ENCODE results near the gene VNN1. TPM values are rescaled to one million over a fixed set of nuclear protein-coding genes. Genes with fewer than 3 reads are reported as not detected.
A peak's percentile ranks its signal among the peaks of the same experiment; 100 is the strongest.

The VNN1 gene
- total and polyA plus RNA-seq, 4 donors = 2.2 to 64.9 (median 3.3) TPM

DNA sequence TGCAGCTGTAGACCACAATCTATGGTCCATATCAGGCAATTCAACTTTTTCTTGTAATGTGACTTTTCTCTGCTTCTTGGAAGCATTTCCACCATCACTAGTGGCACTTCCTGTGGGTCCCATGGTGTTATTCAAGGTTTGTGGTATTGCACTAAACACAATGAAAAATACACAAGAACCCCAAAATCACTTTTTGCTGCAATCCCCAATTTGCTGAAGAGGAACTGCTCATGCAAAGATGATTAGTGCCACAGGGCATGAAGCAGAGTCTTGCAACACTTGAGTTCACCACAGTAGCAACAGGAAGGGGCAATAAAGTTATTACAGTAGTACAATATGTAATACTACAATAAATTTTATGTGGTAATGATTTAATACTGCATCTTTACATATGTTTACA lies 38.1 kb downstream of the VNN1 start:
- H3K27me3 ChIP-seq (ENCODE audit: control insufficient read depth in 3 of 3, insufficient read depth in 3 of 3, low read length in 2 of 3) = no peaks in the 10 kb centered on the region
- H3K4me1 ChIP-seq (ENCODE audit: control insufficient read depth in 5 of 5, insufficient read depth in 5 of 5, low read length in 5 of 5) = no peaks in the 10 kb centered on the region
- no peaks in the 10 kb centered on the region for H3K36me3 ChIP-seq (ENCODE audit: control insufficient read depth in 4 of 4, insufficient read depth in 4 of 4, low read length in 4 of 4)
- H3K9me3 ChIP-seq (ENCODE audit: control insufficient read depth in 4 of 4, insufficient read depth in 3 of 4, low read length in 3 of 4) = no peaks in the 10 kb centered on the region
- ATAC-seq (ENCODE audit: insufficient read depth, low FRiP score) = no peak
- H3K4me3 ChIP-seq = no peak overlapping the region
- no peak overlapping the region for H3K27ac ChIP-seq (ENCODE audit: low read depth in 1 of 2, low read length in 1 of 2)
- TF ChIP-seq, protein P1, sequence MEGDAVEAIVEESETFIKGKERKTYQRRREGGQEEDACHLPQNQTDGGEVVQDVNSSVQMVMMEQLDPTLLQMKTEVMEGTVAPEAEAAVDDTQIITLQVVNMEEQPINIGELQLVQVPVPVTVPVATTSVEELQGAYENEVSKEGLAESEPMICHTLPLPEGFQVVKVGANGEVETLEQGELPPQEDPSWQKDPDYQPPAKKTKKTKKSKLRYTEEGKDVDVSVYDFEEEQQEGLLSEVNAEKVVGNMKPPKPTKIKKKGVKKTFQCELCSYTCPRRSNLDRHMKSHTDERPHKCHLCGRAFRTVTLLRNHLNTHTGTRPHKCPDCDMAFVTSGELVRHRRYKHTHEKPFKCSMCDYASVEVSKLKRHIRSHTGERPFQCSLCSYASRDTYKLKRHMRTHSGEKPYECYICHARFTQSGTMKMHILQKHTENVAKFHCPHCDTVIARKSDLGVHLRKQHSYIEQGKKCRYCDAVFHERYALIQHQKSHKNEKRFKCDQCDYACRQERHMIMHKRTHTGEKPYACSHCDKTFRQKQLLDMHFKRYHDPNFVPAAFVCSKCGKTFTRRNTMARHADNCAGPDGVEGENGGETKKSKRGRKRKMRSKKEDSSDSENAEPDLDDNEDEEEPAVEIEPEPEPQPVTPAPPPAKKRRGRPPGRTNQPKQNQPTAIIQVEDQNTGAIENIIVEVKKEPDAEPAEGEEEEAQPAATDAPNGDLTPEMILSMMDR (IDR thresholded peaks at IDR 0.05; ENCODE audit: control extremely low read depth, extremely low read depth) = no peak
- DNase-seq = no peak
- H3K9ac ChIP-seq (ENCODE audit: insufficient read depth in 1 of 2, low read length in 2 of 2) = no peak overlapping the region

DNA sequence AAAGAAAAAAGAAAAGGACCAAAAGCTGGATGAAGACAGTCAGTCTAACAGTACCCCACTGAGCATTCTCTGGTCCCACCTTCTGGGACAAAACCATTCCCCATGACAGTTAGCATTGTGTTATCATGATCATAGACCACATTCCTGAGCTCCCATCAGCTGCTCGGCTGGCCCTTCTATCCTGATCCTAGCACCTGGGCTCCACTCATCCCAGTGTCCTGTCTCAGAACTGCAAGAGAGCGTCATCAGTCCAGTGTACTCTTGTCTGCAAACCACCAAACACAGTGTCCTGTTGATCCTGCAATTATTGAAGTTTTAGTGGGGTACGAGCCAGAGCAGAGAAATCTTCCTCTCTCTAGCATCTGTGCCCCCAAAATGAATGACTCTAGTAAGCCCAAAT lies 38.9 kb downstream of the VNN1 start:
- DNase-seq (no peak), ATAC-seq (ENCODE audit: insufficient read depth, low FRiP score) (no peak)
- Histone ChIP-seq H3K27me3 (ENCODE audit: control insufficient read depth in 3 of 3, insufficient read depth in 3 of 3, low read length in 2 of 3) (no peaks in the 10 kb centered on the region), H3K36me3 (ENCODE audit: control insufficient read depth in 4 of 4, insufficient read depth in 4 of 4, low read length in 4 of 4) (no peaks in the 10 kb centered on the region), H3K4me3 (no peak overlapping the region), H3K9ac (ENCODE audit: insufficient read depth in 1 of 2, low read length in 2 of 2) (no peak overlapping the region), H3K27ac (ENCODE audit: low read depth in 1 of 2, low read length in 1 of 2) (no peak overlapping the region), H3K9me3 (ENCODE audit: control insufficient read depth in 4 of 4, insufficient read depth in 3 of 4, low read length in 3 of 4) (no peaks in the 10 kb centered on the region), H3K4me1 (ENCODE audit: control insufficient read depth in 5 of 5, insufficient read depth in 5 of 5, low read length in 5 of 5) (no peaks in the 10 kb centered on the region)
- 77 to 86% methylated on average over 3 of the region's 3 CpGs for WGBS, 2 donors
- TF ChIP-seq, protein P1 (IDR thresholded peaks at IDR 0.05; ENCODE audit: control extremely low read depth, extremely low read depth) = no peak

DNA sequence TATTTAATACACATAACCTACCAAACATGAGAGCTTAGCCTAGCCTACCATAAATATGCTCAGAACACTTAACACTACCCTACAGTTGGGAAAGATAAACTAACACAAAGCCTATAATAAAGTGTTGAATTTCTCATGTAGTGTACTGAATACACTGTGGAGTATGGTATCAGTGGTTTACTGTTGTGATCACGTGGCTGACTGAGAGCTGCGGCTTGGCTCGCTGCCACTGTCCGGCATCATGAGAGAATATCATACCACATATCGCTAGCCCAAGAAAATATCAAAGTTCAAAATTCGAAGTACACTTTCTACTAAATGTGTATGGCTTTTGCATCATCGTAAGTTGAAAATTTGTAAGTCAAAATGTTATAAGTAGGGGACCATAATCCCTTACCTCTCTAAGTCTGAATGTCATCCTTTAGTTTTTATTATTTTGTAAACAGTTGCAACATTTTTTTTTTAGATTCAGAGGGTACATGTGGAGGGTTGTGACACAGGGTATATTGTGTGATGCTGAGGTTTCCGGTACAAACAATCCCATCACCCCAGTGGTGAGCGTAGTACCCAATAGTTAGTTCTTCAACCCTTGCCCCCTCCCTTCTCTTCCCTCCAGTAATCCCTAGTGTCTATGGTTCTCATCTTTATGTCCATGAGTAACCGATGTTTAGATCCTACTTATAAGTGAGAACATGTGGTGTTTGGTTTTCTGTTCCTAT lies 40.3 kb downstream of the VNN1 start:
- DNase-seq = peak in 1 of 3 donors; percentile 14
- no peak overlapping the region for H3K4me3 ChIP-seq
- H3K27ac ChIP-seq (ENCODE audit: low read depth in 1 of 2, low read length in 1 of 2) = no peak overlapping the region
- no peak for ATAC-seq (ENCODE audit: insufficient read depth, low FRiP score)
- H3K9ac ChIP-seq (ENCODE audit: insufficient read depth in 1 of 2, low read length in 2 of 2) = no peak overlapping the region
- no peaks in the 10 kb centered on the region for H3K9me3 ChIP-seq (ENCODE audit: control insufficient read depth in 4 of 4, insufficient read depth in 3 of 4, low read length in 3 of 4)
- TF ChIP-seq, protein P1 (IDR thresholded peaks at IDR 0.05; ENCODE audit: control extremely low read depth, extremely low read depth) = no peak
- no peaks in the 10 kb centered on the region for H3K36me3 ChIP-seq (ENCODE audit: control insufficient read depth in 4 of 4, insufficient read depth in 4 of 4, low read length in 4 of 4)
- WGBS, 2 donors = 84 to 85% methylated on average over 10 of the region's 10 CpGs
- H3K27me3 ChIP-seq (ENCODE audit: control insufficient read depth in 3 of 3, insufficient read depth in 3 of 3, low read length in 2 of 3) = no peaks in the 10 kb centered on the region
- H3K4me1 ChIP-seq (ENCODE audit: control insufficient read depth in 5 of 5, insufficient read depth in 5 of 5, low read length in 5 of 5) = no peaks in the 10 kb centered on the region

DNA sequence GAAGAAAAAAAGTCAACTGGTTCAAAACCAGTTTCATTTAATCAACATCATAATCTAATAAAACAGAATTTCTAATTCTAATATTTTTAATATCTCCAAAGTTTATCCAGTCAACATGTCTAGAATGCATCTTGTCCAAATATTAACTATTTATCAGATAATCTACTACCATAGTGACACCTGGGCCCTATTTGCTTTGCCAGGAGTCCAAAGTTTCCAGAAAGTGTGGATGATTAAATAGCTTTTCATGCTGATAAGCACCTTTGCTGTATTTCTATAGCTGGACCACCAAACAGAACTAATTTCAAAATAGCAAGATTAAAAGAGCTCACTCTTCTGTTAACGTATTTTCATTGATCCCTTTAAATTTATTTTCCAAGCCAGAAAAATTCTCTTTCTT lies 42.6 kb downstream of the VNN1 start:
- Histone ChIP-seq H3K9me3 (ENCODE audit: control insufficient read depth in 4 of 4, insufficient read depth in 3 of 4, low read length in 3 of 4) (no peaks in the 10 kb centered on the region), H3K4me1 (ENCODE audit: control insufficient read depth in 5 of 5, insufficient read depth in 5 of 5, low read length in 5 of 5) (no peaks in the 10 kb centered on the region), H3K36me3 (ENCODE audit: control insufficient read depth in 4 of 4, insufficient read depth in 4 of 4, low read length in 4 of 4) (no peaks in the 10 kb centered on the region), H3K27me3 (ENCODE audit: control insufficient read depth in 3 of 3, insufficient read depth in 3 of 3, low read length in 2 of 3) (no peaks in the 10 kb centered on the region), H3K9ac (ENCODE audit: insufficient read depth in 1 of 2, low read length in 2 of 2) (no peak overlapping the region), H3K27ac (ENCODE audit: low read depth in 1 of 2, low read length in 1 of 2) (no peak overlapping the region), H3K4me3 (no peak overlapping the region)
- WGBS, 2 donors = 99 to 100% methylated on average over 1 of the region's 1 CpG
- no peak for ATAC-seq (ENCODE audit: insufficient read depth, low FRiP score)
- no peak for DNase-seq
- TF ChIP-seq, protein P1 (IDR thresholded peaks at IDR 0.05; ENCODE audit: control extremely low read depth, extremely low read depth) = no peak

Data from lung (tissue), 12 donors.